Globus pallidus (tissue), 1 donor: ENCODE measurements around the gene TMEM178B.
"Not testable (repeated sequence)": the region's sequence is repeated elsewhere in the genome, so short reads cannot be mapped to it uniquely, and the experiment has no call there.

Experiments
- DNase-seq: peaks from one replicate; pipeline ENCODE4 v3.0.0-alpha.2; 2015; ENCODE audit warnings: low spot score

TMEM178B gene

GRCh38 chr7:141144921-141145629 lies 71.2 kb downstream of the TMEM178B start:
- DNase-seq = no peak

GRCh38 chr7:141145630-141145982 lies 71.7 kb downstream of the TMEM178B start:
- DNase-seq = no peak

GRCh38 chr7:141147482-141147881 lies 73.6 kb downstream of the TMEM178B start:
- DNase-seq = no peak

- DNase-seq = no peak
Measured at GRCh38 chr7:141150465-141150864, 76.6 kb downstream of the TMEM178B start.

- no peak for DNase-seq
Measured at GRCh38 chr7:141151746-141152145, 77.9 kb downstream of the TMEM178B start.

GRCh38 chr7:141153231-141153630 lies 79.4 kb downstream of the TMEM178B start:
- DNase-seq = no peak

- DNase-seq = no peak
Measured at GRCh38 chr7:141154131-141154732, 80.4 kb downstream of the TMEM178B start.

GRCh38 chr7:141156407-141156806 lies 82.5 kb downstream of the TMEM178B start:
- no peak for DNase-seq

- DNase-seq = no peak
Measured at GRCh38 chr7:141157138-141157765, 83.4 kb downstream of the TMEM178B start.

- no peak for DNase-seq
Measured at GRCh38 chr7:141158561-141158960, 84.7 kb downstream of the TMEM178B start.

GRCh38 chr7:141160246-141160860 lies 86.5 kb downstream of the TMEM178B start:
- no peak for DNase-seq

- DNase-seq = no peak
Measured at GRCh38 chr7:141161550-141162535, 88.0 kb downstream of the TMEM178B start.

- no peak for DNase-seq
Measured at GRCh38 chr7:141165521-141165920, 91.7 kb downstream of the TMEM178B start.

- no peak for DNase-seq
Measured at GRCh38 chr7:141166926-141167325, 93.1 kb downstream of the TMEM178B start.

- DNase-seq = no peak
Measured at GRCh38 chr7:141167381-141167964, 93.6 kb downstream of the TMEM178B start.

- not testable (repeated sequence) for DNase-seq
Measured at GRCh38 chr7:141169157-141169556, 95.3 kb downstream of the TMEM178B start.

- not testable (repeated sequence) for DNase-seq
Measured at GRCh38 chr7:141175728-141176127, 101.9 kb downstream of the TMEM178B start.

- DNase-seq = not testable (repeated sequence)
Measured at GRCh38 chr7:141177120-141177519, 103.3 kb downstream of the TMEM178B start.

GRCh38 chr7:141178486-141179135 lies 104.7 kb downstream of the TMEM178B start:
- DNase-seq = no peak

- no peak for DNase-seq
Measured at GRCh38 chr7:141181812-141182211, 107.9 kb downstream of the TMEM178B start.
